D721Med (cell line): Measurements from ENCODE around the gene STEEP1.

Source experiments
- DNase-seq: peaks from one replicate; pipeline ENCODE4 v3.0.0; 2011; ENCODE audit warnings: low spot score; ENCODE audit not compliant: insufficient read length
- FAIRE-seq: peaks from 2 replicates; lab custom pipeline; 2011; peaks lifted over from hg19 to GRCh38; lab: Jason Lieb, UNC
- TF ChIP-seq, protein P1 (sequence below): IDR thresholded peaks from 2 replicates; pipeline ENCODE4 v1.5.1; 2012; ENCODE audit warnings: mild to moderate bottlenecking, control low read depth; ENCODE audit not compliant: insufficient read depth; ENCODE audit errors: missing control alignments

STEEP1 gene

DNA sequence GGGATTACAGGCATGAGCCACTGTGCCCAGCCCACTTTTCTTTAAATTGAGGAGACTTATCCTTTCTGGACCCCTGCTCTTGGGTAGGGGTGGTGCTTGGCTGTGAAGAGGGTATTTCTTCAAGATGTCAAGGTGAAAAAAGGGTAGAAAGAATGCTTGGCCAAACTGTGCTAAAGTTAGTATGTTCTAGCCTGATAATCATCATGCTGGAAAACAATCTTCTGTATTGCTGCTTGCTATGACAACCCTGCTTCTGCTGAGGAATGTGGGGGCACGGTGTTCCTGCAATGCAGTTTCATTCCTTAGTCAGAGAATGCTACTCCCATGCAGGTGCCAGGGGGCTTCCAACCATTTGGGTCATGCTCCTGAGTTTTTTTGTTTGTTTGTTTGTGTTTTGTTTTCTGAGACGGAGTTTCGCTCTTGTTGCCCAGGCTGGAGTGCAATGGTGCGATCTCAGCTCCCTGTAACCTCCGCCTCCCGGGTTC, 5.2 kb upstream of the STEEP1 start:
- FAIRE-seq = no peak
- TF ChIP-seq, protein P1, sequence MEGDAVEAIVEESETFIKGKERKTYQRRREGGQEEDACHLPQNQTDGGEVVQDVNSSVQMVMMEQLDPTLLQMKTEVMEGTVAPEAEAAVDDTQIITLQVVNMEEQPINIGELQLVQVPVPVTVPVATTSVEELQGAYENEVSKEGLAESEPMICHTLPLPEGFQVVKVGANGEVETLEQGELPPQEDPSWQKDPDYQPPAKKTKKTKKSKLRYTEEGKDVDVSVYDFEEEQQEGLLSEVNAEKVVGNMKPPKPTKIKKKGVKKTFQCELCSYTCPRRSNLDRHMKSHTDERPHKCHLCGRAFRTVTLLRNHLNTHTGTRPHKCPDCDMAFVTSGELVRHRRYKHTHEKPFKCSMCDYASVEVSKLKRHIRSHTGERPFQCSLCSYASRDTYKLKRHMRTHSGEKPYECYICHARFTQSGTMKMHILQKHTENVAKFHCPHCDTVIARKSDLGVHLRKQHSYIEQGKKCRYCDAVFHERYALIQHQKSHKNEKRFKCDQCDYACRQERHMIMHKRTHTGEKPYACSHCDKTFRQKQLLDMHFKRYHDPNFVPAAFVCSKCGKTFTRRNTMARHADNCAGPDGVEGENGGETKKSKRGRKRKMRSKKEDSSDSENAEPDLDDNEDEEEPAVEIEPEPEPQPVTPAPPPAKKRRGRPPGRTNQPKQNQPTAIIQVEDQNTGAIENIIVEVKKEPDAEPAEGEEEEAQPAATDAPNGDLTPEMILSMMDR = no peak

DNA sequence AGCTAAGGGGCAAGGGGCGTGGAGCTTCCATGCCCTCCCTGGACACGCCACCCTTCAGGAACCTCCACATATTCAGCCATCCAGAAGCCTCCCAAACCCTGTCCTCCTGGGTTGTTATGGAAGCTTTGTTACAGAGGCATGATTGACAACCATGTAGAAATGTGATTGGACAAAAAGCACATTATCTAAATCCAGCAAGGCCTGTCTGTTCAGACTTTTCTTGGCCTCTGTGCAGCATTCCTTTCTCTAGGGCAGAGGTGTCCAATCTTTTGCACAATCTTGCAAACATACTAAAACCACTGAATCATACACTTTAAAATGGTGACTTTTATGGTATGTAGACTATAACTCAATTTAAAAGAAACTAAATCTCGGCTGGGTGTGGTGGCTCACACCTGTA, 12.7 kb downstream of the STEEP1 start:
- no peak for DNase-seq
- no peak for FAIRE-seq
- TF ChIP-seq, protein P1 = no peak

More for the DNA sequence above, 5.2 kb upstream of the STEEP1 start:
- no peak for DNase-seq

DNA sequence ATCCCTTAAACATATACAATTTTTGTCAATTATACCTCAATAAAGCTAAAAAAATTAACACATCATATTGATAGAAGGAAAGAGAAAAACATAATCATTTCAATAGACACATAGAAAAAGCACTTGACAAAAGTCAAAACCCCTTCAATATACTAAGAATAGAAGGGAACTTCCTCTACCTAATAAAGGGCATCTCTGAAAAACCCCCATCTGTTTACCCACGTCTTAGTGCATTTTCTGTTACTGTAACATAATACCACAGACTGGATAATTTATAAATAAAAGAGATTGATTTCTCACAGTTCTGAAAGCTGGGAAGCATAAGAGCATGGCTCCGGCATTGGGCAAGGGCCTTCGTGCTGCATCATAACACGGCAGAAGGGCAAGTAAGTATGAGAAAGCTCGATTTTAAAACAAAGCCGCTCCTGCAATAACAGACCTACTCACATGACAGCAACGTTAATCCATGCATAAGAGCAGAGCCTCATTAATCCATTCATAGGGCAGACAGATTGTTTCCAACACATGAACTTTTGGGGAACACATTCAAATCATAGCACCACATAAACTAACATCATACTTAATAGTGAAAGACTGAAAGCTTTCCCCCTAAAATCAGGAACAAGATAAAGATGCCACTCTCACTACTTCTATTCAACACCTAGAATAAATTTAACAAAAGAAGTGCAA, 15.7 kb downstream of the STEEP1 start:
- FAIRE-seq = peak; percentile 51
- no peak for DNase-seq
- TF ChIP-seq, protein P1 = no peak

DNA sequence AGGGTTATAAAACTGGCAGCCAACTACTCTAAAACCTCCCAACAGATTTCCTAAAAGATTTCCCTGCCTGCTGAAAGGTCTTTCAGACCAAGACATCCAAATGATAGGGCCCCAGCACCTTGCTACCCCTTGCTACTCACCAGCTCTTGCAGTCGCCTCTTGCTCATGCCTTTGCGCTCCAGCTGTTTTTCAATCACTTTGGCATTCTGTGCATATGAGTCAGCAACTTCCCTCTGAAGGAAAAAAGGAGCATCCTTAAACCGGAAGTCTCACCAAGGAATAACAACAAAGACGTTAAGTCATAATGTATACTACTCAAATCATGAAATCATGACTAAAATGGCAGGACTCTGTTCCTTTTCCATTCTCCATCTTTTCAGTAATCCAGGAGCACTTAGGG, 24.0 kb downstream of the STEEP1 start:
- FAIRE-seq = no peak
- TF ChIP-seq, protein P1 = no peak
- DNase-seq = no peak

DNA sequence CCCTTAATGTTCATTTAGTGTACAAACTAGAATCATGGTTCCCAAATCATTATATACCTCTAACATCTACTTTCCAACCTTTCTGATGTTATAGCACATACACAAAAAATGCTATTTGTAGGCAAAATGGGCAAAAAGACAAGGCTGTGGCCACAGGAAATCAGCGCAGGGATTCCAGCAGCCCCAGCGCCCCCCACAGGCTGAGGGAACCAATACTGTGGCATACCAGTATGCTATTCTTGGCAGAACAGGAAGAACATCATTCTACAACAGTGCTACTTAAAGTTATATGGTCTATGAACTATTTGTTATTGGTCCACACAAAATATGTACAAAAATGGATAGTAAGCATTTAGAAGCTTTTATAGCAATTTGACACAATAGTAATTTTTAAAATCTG, 25.3 kb downstream of the STEEP1 start:
- DNase-seq (no peak), FAIRE-seq (no peak)
- TF ChIP-seq, protein P1 = no peak

DNA sequence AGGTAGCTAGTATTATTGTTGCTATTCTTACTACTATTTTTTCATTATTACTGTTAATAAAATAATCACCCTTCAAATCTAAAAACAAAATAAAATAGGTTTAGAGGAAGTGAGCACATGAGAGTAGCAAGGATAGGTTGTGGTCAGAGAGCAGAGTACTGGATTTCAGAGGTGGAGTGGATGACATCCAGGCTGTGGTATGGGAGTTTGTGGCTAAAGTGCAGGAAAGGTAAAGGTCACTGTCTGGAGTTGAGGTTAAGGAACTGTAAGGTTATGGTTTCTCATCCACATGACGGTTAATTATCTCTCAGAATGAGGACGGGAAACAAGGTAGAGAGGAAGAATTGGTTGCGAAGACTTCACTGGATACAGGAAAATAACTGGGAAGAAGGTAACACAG, 27.7 kb downstream of the STEEP1 start:
- TF ChIP-seq, protein P1 = no peak
- FAIRE-seq = no peak

More for the DNA sequence above, 27.7 kb downstream of the STEEP1 start:
- no peak for DNase-seq
